Body of pancreas (tissue), 4 donors: ENCODE data around the gene HIBADH. TPM values are rescaled to one million over a fixed set of nuclear protein-coding genes. Genes with fewer than 3 reads are reported as not detected.
"Not testable (repeated sequence)": the region's sequence is repeated elsewhere in the genome, so short reads cannot be mapped to it uniquely, and the experiment has no call there.

ENCODE experiments used
- ATAC-seq: fragments of 150-250 bp; one replicate; pipeline ENCODE4 v1.9.1; 2016
- DNase-seq, 4 donors: peaks; one replicate each; pipeline ENCODE4 v3.0.0-alpha.2; 2019
- H3K27ac ChIP-seq, 4 donors: fragments of 200-600 bp; sonication (generic); 1 replicate in 3 of 4; 2 replicates in 1 of 4; pipeline versions ENCODE4 v1.5.1 to v1.6.1; 2016 to 2019; ENCODE audit warnings: mild to moderate bottlenecking in 1 of 4, mixed read lengths in 1 of 4, moderate library complexity in 1 of 4
- H3K27me3 ChIP-seq, 2 donors: fragments of 200-600 bp; sonication (generic); one replicate each; pipeline ENCODE4 v1.6.0; 2016; ENCODE audit warnings: mild to moderate bottlenecking in 1 of 2
- H3K36me3 ChIP-seq, 2 donors: fragments of 200-600 bp; sonication (generic); replicated peaks in 1 of 2; 2 replicates each; pipeline ENCODE4 v1.5.1; 2016; ENCODE audit warnings: low read depth in 2 of 2; ENCODE audit not compliant: insufficient read depth in 1 of 2
- H3K4me1 ChIP-seq: fragments of 200-600 bp; sonication (generic); one replicate; pipeline ENCODE4 v1.6.0; 2016
- H3K4me3 ChIP-seq, 2 donors: fragments of 200-600 bp; sonication (generic); 1 replicate in 1 of 2; 2 replicates in 1 of 2; pipeline ENCODE4 v1.5.1; 2016 to 2019
- H3K9me3 ChIP-seq, 3 donors: fragments of 200-600 bp; sonication (generic); 1 replicate in 2 of 3; 2 replicates in 1 of 3; pipeline ENCODE4 v1.5.1; 2016
- CTCF ChIP-seq, 7 experiments: fragments of 450-650 bp in 4 of 7; fragments of 200-600 bp in 3 of 7; sonication (generic) in 3 of 7; IDR thresholded peaks; one replicate each; pipeline ENCODE4 v1.5.1; 2016 to 2019; ENCODE audit warnings: antibody characterized with exemption in 7 of 7
- POLR2A ChIP-seq, 3 donors: fragments of 450-650 bp; IDR thresholded peaks; one replicate each; pipeline ENCODE4 v1.6.1; 2016; ENCODE audit warnings: antibody characterized with exemption in 3 of 3, mild to moderate bottlenecking in 2 of 3
- WGBS, 2 donors: methylation state at CpG; one replicate each; pipeline ENCODE4 v1.1.5; 2017; 5-methylcytosine and 5-hydroxymethylcytosine counted together
- intact Hi-C: fragments of 100-400 bp; cut with DNase I; formaldehyde crosslinking; loops from one replicate; pipeline ENCODE4 v1.15.1; 2023
- total RNA-seq, 2 donors: library from RNA; depleted of rRNA; stranded (reverse); fragments of >200 nt; gene quantifications; one replicate each; pipeline ENCODE4 v1.1.0, GENCODE V29; 2016

Gene HIBADH
- total RNA-seq, 2 donors from 2014 or later: 22.1 to 31.0 TPM

DNA sequence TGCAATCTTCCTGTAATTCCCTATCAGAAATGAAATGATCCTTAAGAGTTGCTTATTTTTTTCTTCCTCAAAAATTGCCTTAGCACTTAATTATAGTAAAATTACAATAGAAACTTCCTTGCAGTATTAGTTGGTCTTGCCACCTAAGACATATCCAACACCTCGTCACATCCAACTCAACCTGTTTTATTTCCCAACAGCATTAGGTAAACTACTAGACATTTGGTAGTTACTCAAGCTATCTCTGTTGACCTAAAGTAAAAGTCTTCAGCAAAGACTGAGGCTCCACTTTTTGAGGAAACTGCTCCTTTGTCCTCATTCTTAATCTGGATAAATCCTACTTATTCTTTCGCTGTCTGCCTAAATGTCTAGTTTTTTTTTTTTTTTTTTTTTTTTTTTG, 20.4 kb downstream of the HIBADH start:
- H3K27ac ChIP-seq: no peak overlapping the region
- no peaks in the 10 kb centered on the region for H3K9me3 ChIP-seq
- peaks cover 19% of the 10 kb centered on the region for H3K4me1 ChIP-seq
- WGBS, 2 donors: 64 to 78% methylated on average over 2 of the region's 2 CpGs
- intact Hi-C loops: no loop called here
- no peak for ATAC-seq
- no peaks in the 10 kb centered on the region for H3K36me3 ChIP-seq
- H3K4me3 ChIP-seq: no peak overlapping the region
- DNase-seq: no peak
- TF ChIP-seq POLR2A (IDR thresholded peaks at IDR 0.05) (no peak), CTCF (IDR thresholded peaks at IDR 0.05) (no peak)
- no peaks in the 10 kb centered on the region for H3K27me3 ChIP-seq

GRCh38 chr7:27641581-27642230, 21.0 kb downstream of the HIBADH start:
- DNase-seq (no peak), ATAC-seq (no peak)
- Histone ChIP-seq H3K4me3 (no peak overlapping the region), H3K9me3 (no peaks in the 10 kb centered on the region), H3K27ac (peak overlapping the region in 2 of 4 donors; percentile 24 to 31), H3K4me1 (peaks cover 19% of the 10 kb centered on the region), H3K36me3 (no peaks in the 10 kb centered on the region), H3K27me3 (no peaks in the 10 kb centered on the region)
- intact Hi-C loops: no loop called here
- 45 to 50% methylated on average over 4 of the region's 4 CpGs for WGBS, 2 donors
- TF ChIP-seq CTCF (IDR thresholded peaks at IDR 0.05): no peak
- no peak for TF ChIP-seq POLR2A (IDR thresholded peaks at IDR 0.05)

DNA sequence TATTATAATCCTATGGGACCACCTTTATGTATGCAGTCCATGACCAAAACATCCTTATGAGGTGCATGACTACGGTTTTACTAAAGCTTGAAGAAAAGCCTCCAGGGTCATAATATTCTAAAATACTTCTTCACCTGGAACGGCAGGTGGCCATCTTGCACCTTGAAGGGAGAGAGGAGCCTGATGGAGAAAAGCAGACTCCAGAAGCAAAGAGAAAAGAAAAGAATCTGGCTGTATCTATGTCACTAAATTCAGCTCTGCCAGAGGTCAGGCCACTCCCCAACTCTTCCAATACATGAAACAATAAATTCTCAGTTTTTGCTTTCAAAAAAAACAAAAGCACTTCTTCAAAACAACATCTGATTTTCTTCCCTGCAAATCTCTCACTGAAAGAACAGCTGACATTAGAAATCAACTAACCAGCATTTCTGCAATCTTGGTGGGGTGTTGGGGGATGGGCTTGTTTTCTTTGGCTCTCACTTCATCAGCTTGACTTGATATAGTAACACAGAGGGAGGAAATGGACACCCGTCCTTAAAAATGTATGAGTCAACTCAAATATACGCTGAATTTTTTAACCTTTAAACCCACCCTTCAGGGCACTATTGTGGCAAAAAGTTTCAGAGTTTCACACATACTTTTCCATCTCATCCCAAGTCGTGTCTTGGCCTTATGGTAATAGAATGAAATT, 21.7 kb downstream of the HIBADH start:
- DNase-seq: peak; percentile 35 to 72 (median 54)
- no peak overlapping the region for H3K4me3 ChIP-seq
- H3K27me3 ChIP-seq: no peaks in the 10 kb centered on the region
- intact Hi-C loops: no loop called here
- H3K4me1 ChIP-seq: peaks cover 19% of the 10 kb centered on the region
- peak overlapping the region in 1 of 4 donors; percentile 31 for H3K27ac ChIP-seq
- WGBS, 2 donors: 25 to 29% methylated on average over 5 of the region's 5 CpGs
- H3K36me3 ChIP-seq: no peaks in the 10 kb centered on the region
- ATAC-seq: peak; percentile 55
- no peaks in the 10 kb centered on the region for H3K9me3 ChIP-seq
- TF ChIP-seq POLR2A (IDR thresholded peaks at IDR 0.05): no peak
- no peak for TF ChIP-seq CTCF (IDR thresholded peaks at IDR 0.05)

GRCh38 chr7:27639851-27640250, 22.8 kb downstream of the HIBADH start:
- WGBS, 2 donors: 95 to 97% methylated on average over 6 of the region's 6 CpGs
- Histone ChIP-seq H3K9me3 (no peaks in the 10 kb centered on the region), H3K27me3 (no peaks in the 10 kb centered on the region), H3K27ac (no peak overlapping the region), H3K4me3 (no peak overlapping the region), H3K36me3 (no peaks in the 10 kb centered on the region), H3K4me1 (peaks cover 19% of the 10 kb centered on the region)
- DNase-seq (no peak), ATAC-seq (no peak)
- intact Hi-C loops: no loop called here
- no peak for TF ChIP-seq CTCF (IDR thresholded peaks at IDR 0.05)

DNA sequence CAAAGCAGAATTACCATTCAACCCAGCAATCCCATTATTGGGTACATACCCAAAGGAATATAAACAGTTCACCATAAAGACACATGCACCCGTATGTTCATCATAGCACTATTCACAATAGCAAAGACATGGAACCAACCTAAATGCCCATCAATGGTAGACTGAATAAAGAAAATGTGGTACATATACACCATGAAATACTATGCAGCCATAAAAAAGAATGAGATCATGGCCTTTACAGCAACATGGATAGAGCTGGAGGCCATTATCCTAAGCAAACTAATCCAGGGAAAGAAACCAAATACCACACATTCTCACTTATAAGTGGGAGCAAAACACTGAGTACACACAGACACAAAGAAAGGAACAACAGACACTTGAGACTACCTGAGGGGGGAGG, 23.6 kb downstream of the HIBADH start:
- DNase-seq, H3K27me3 ChIP-seq, H3K4me3 ChIP-seq, ATAC-seq, intact Hi-C loops, H3K9me3 ChIP-seq, H3K27ac ChIP-seq, H3K36me3 ChIP-seq: not testable (repeated sequence)
- peaks cover 19% of the 10 kb centered on the region for H3K4me1 ChIP-seq
- 93 to 95% methylated on average over 1 of the region's 1 CpG for WGBS, 2 donors
